Left cardiac atrium (tissue), 4 donors: ENCODE data around the gene EPHB4. TPM values are rescaled to one million over a fixed set of nuclear protein-coding genes. Genes with fewer than 3 reads are reported as not detected.

ENCODE experiments used
- ATAC-seq, 2 donors: fragments of 200-7000 bp; cut with Tn5 transposase; one replicate each; pipeline ENCODE4 v1.9.1; 2020; ENCODE audit warnings: mild to moderate bottlenecking in 2 of 2, moderate library complexity in 2 of 2
- DNase-seq: peaks from one replicate; pipeline ENCODE4 v3.0.0-alpha.2; 2020
- intact Hi-C, 2 donors: fragments of 100-400 bp; cut with DNase I; formaldehyde crosslinking; loops; one replicate each; pipeline versions ENCODE4 v1.14.1 to v1.15.1; 2022 to 2023
- microRNA-seq, 2 donors: library from miRNA; unstranded; fragments of <30 nt; microRNA quantifications; one replicate each; pipeline ENCODE4 v1.2.0, GENCODE V29; 2020
- total RNA-seq, 2 donors: library from RNA; stranded (reverse); fragmentation: NEBNext Ultra II Directional; extraction: Animal tissue kit (Norgen Biotek cat#: 25700); gene quantifications; one replicate each; pipeline ENCODE4 v1.2.1, GENCODE V29; 2021
- donor health status: DM: no; HTN: yes; CAD: no.
- donor health status: DM: no; HTN: yes; CAD: no; lungs with severe emphysema.
- donor health status: DM: yes; HTN: yes; CAD: no.
- donor health status: Dilated cardiomyopathy.

Gene EPHB4
- total RNA-seq, 2 donors from 2014 or later: 27.5 to 46.8 TPM

- intact Hi-C loops: no loop called here
- no peak for DNase-seq
- ATAC-seq: no peak
These were observed 67.8 kb downstream of the EPHB4 start for GRCh38 chr7:100759357-100760171.

GRCh38 chr7:100753750-100754149, 73.6 kb downstream of the EPHB4 start:
- no peak for ATAC-seq
- intact Hi-C loops: no loop called here

GRCh38 chr7:100752994-100753393, 74.3 kb downstream of the EPHB4 start:
- intact Hi-C loops: no loop called here
- ATAC-seq (no peak), DNase-seq (no peak)

More at GRCh38 chr7:100753750-100754149, 73.6 kb downstream of the EPHB4 start:
- DNase-seq: no peak

Small RNAs within 50 kb of the gene (microRNA-seq; reads per million reads assigned to microRNA genes)
- 0 to 0.27 reads per million in 2 donors for gene MIR6875

Other genes with a start within 250 kb of the EPHB4 start
- gene LRCH4, start 241.4 kb downstream of the EPHB4 start, total RNA-seq: 10 to 100 TPM; 28.2 to 32.6 TPM
- under 1 TPM; 0.31 to 0.62 TPM for gene FBXO24, start 241.2 kb downstream of the EPHB4 start, total RNA-seq
- gene PCOLCE, start 225.2 kb downstream of the EPHB4 start, total RNA-seq: 10 to 100 TPM; 51.8 to 96.5 TPM
- gene MOSPD3, start 215.0 kb downstream of the EPHB4 start, total RNA-seq: 10 to 100 TPM; 11.0 to 13.3 TPM
- under 1 TPM; 0.29 to 0.79 TPM for gene TFR2, start 186.0 kb downstream of the EPHB4 start, total RNA-seq
- not detected for gene ACTL6B, start 171.1 kb downstream of the EPHB4 start, total RNA-seq
- 100 to 1,000 TPM; 125 to 153 TPM for gene GNB2, start 153.8 kb downstream of the EPHB4 start, total RNA-seq
- gene GIGYF1, start 133.3 kb downstream of the EPHB4 start, total RNA-seq: 10 to 100 TPM; 25.8 to 31.0 TPM
- gene POP7, start 121.4 kb downstream of the EPHB4 start, total RNA-seq: 10 to 100 TPM; 23.2 to 29.0 TPM
- not detected for gene EPO, start 107.1 kb downstream of the EPHB4 start, total RNA-seq
- gene ZAN, start 93.9 kb downstream of the EPHB4 start, total RNA-seq: not detected
- 10 to 100 TPM; 13.4 to 14.7 TPM for gene SLC12A9, start 25.2 kb upstream of the EPHB4 start, total RNA-seq
- gene TRIP6, start 39.9 kb upstream of the EPHB4 start, total RNA-seq: 10 to 100 TPM; 36.5 to 48.0 TPM
- 10 to 100 TPM; 65.1 to 87.0 TPM for gene SRRT, start 47.6 kb upstream of the EPHB4 start, total RNA-seq
- gene UFSP1, start 62.2 kb upstream of the EPHB4 start, total RNA-seq: 1 to 10 TPM; 2.7 to 4.3 TPM
- gene ACHE, start 68.4 kb upstream of the EPHB4 start, total RNA-seq: 10 to 100 TPM in 1 of 2 donors, 1 to 10 TPM in 1; 8.5 to 30.9 TPM
- under 1 TPM; 0.35 to 0.76 TPM for gene MUC3A, start 122.0 kb upstream of the EPHB4 start, total RNA-seq
- gene MUC12, start 142.0 kb upstream of the EPHB4 start, total RNA-seq: under 1 TPM; 0.35 to 0.39 TPM
- gene MUC17, start 192.6 kb upstream of the EPHB4 start, total RNA-seq: not detected